A673 (cell line): Measurements from ENCODE around the gene DPP10. TPM values are rescaled to one million over a fixed set of nuclear protein-coding genes. Genes with fewer than 3 reads are reported as not detected.

Experiments
- BruUV-seq: library from RNA; stranded (reverse); fragments of 400-500 nt; replicated peaks from 2 replicates; lab custom pipeline; 2021; lab: Mats Ljungman, UMichigan
- CTCF ChIA-PET: fragments of 300-600 bp; sonication (Branson Sonifier 250); formaldehyde crosslinking; loops from one replicate; lab custom pipeline; 2022; ENCODE audit warnings: antibody characterized with exemption; lab: Charles Lee
- POLR2A ChIA-PET: fragments of 300-600 bp; sonication (Branson Sonifier 250); formaldehyde crosslinking; loops from one replicate; lab custom pipeline; 2022; ENCODE audit warnings: antibody characterized with exemption; ENCODE audit not compliant: low non-redundant PET; lab: Charles Lee
- DNase-seq: peaks from one replicate; pipeline ENCODE4 v3.0.0-alpha.2; 2015; ENCODE audit warnings: low spot score
- H3K27ac ChIP-seq: fragments of 200-600 bp; sonication (generic); 2 replicates; pipeline ENCODE4 v1.5.1; 2016; ENCODE audit warnings: mixed run types, low read depth, mild to moderate bottlenecking, mixed read lengths, antibody characterized with exemption, low read length; ENCODE audit not compliant: poor library complexity, severe bottlenecking
- H3K27me3 ChIP-seq: fragments of 200-600 bp; sonication (generic); replicated peaks from 2 replicates; pipeline ENCODE4 v1.6.1; 2017; ENCODE audit warnings: mixed run types, low read depth, mild to moderate bottlenecking, mixed read lengths, antibody characterized with exemption, low read length; ENCODE audit not compliant: insufficient read depth, poor library complexity
- H3K36me3 ChIP-seq: fragments of 200-600 bp; sonication (generic); 2 replicates; pipeline ENCODE4 v1.6.1; 2016; ENCODE audit warnings: mixed run types, mild to moderate bottlenecking, mixed read lengths, antibody characterized with exemption, low read length; ENCODE audit not compliant: insufficient read depth, poor library complexity, severe bottlenecking
- H3K4me1 ChIP-seq: fragments of 200-600 bp; sonication (generic); 2 replicates; pipeline ENCODE4 v1.6.1; 2017; ENCODE audit warnings: mixed run types, mild to moderate bottlenecking, mixed read lengths, antibody characterized with exemption, low read length; ENCODE audit not compliant: insufficient read depth, poor library complexity, severe bottlenecking
- H3K4me3 ChIP-seq: fragments of 200-600 bp; sonication (generic); 2 replicates; pipeline ENCODE4 v1.5.1; 2016; ENCODE audit warnings: low read depth, mixed run types, mild to moderate bottlenecking, mixed read lengths, low read length; ENCODE audit not compliant: poor library complexity, severe bottlenecking
- H3K9me3 ChIP-seq: fragments of 200-600 bp; sonication (generic); 2 replicates; pipeline ENCODE4 v1.6.1; 2016; ENCODE audit warnings: mixed run types, low read depth, mild to moderate bottlenecking, mixed read lengths, antibody characterized with exemption, low read length; ENCODE audit not compliant: poor library complexity, severe bottlenecking
- EZH2 ChIP-seq: fragments of 200-600 bp; sonication (generic); IDR thresholded peaks from 2 replicates; pipeline ENCODE4 v1.6.1; 2017; ENCODE audit warnings: borderline replicate concordance, low read depth, mild to moderate bottlenecking, mixed read lengths, antibody characterized with exemption, low read length; ENCODE audit not compliant: poor library complexity, severe bottlenecking
- intact Hi-C: fragments of 100-400 bp; cut with micrococcal nuclease; formaldehyde crosslinking; loops from one replicate; pipeline ENCODE4 v1.10.0; 2022; ENCODE audit not compliant: unreplicated experiment
- total RNA-seq: library from RNA; stranded (reverse); gene quantifications from 2 replicates; pipeline ENCODE4 v1.2.3, GENCODE V29; 2021
- TF ChIP-seq, protein P1 (sequence below): fragments of 300-800, 200-600 bp; sonication (generic); conservative IDR thresholded peaks from 2 replicates; pipeline ENCODE4 v1.5.1; 2017; ENCODE audit warnings: low read depth, mild to moderate bottlenecking, antibody characterized with exemption, low read length, moderate library complexity, mixed read lengths

The DPP10 gene
- total RNA-seq, 1 experiment from 2014 or later = not detected

- Histone ChIP-seq H3K27me3 (no peaks in the 10 kb centered on the region), H3K36me3 (no peaks in the 10 kb centered on the region), H3K27ac (no peak overlapping the region), H3K4me1 (no peaks in the 10 kb centered on the region), H3K9me3 (no peaks in the 10 kb centered on the region), H3K4me3 (no peak overlapping the region)
- intact Hi-C loops = no loop called here
- TF ChIP-seq, protein P1, sequence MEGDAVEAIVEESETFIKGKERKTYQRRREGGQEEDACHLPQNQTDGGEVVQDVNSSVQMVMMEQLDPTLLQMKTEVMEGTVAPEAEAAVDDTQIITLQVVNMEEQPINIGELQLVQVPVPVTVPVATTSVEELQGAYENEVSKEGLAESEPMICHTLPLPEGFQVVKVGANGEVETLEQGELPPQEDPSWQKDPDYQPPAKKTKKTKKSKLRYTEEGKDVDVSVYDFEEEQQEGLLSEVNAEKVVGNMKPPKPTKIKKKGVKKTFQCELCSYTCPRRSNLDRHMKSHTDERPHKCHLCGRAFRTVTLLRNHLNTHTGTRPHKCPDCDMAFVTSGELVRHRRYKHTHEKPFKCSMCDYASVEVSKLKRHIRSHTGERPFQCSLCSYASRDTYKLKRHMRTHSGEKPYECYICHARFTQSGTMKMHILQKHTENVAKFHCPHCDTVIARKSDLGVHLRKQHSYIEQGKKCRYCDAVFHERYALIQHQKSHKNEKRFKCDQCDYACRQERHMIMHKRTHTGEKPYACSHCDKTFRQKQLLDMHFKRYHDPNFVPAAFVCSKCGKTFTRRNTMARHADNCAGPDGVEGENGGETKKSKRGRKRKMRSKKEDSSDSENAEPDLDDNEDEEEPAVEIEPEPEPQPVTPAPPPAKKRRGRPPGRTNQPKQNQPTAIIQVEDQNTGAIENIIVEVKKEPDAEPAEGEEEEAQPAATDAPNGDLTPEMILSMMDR = no peak
- TF ChIP-seq EZH2 = no peak
- no TSS peak for BruUV-seq
- DNase-seq = no peak
- ChIA-PET POLR2A (no interaction called here), CTCF (no interaction called here)
Measured at GRCh38 chr2:114753145-114753544, 310.7 kb downstream of the DPP10 start.

- ChIA-PET POLR2A (no interaction called here), CTCF (no interaction called here)
- Histone ChIP-seq H3K36me3 (no peaks in the 10 kb centered on the region), H3K4me1 (no peaks in the 10 kb centered on the region), H3K27ac (no peak overlapping the region), H3K4me3 (no peak overlapping the region), H3K9me3 (no peaks in the 10 kb centered on the region), H3K27me3 (no peaks in the 10 kb centered on the region)
- intact Hi-C loops = no loop called here
- BruUV-seq = no TSS peak
- TF ChIP-seq, protein P1 = no peak
- no peak for TF ChIP-seq EZH2
- no peak for DNase-seq
Measured at GRCh38 chr2:114754907-114755563, 312.6 kb downstream of the DPP10 start.

- CTCF ChIA-PET = no interaction called here
- H3K9me3 ChIP-seq = no peaks in the 10 kb centered on the region
- H3K27me3 ChIP-seq = no peaks in the 10 kb centered on the region
- no peak for DNase-seq
- H3K27ac ChIP-seq = no peak overlapping the region
- POLR2A ChIA-PET = no interaction called here
- H3K36me3 ChIP-seq = no peaks in the 10 kb centered on the region
- TF ChIP-seq EZH2 = no peak
- BruUV-seq = no TSS peak
- no peaks in the 10 kb centered on the region for H3K4me1 ChIP-seq
- no peak overlapping the region for H3K4me3 ChIP-seq
- intact Hi-C loops = no loop called here
Measured at GRCh38 chr2:114762376-114762775, 319.9 kb downstream of the DPP10 start.

DNA sequence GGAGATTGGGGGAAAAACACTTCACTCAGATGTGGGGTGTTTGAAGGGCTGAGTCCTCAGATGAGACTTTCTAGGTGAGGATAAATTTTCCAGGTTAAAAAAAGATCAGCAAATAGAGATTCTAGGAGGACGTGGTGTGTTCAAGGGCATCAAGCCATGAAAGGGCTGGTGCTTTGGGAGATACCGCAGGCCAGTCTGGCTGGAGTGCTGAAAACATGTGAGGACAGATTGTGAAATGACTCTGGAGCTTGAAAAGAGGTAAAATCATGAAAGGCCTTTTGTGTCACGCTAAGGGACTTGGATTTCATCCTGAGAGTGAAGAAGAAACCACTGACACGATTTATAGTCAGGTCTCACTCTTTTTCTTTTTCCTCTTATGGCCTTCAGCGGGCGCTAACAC, 320.5 kb downstream of the DPP10 start:
- H3K9me3 ChIP-seq = no peaks in the 10 kb centered on the region
- no peak overlapping the region for H3K27ac ChIP-seq
- TF ChIP-seq, protein P1 = no peak
- TF ChIP-seq EZH2 = no peak
- DNase-seq = no peak
- H3K4me3 ChIP-seq = no peak overlapping the region
- no peaks in the 10 kb centered on the region for H3K27me3 ChIP-seq
- POLR2A ChIA-PET = no interaction called here
- no TSS peak for BruUV-seq
- intact Hi-C loops = no loop called here
- H3K36me3 ChIP-seq = no peaks in the 10 kb centered on the region
- no peaks in the 10 kb centered on the region for H3K4me1 ChIP-seq
- CTCF ChIA-PET = no interaction called here
